IPS-NIHi7 (cell line): Measurements from ENCODE around the gene ITGAV.

Source experiments
- DNase-seq: peaks from one replicate; pipeline ENCODE4 v3.0.0; 2012; ENCODE audit warnings: mixed read lengths; ENCODE audit errors: extremely low spot score

Gene ITGAV

GRCh38 chr2:186612555-186613440 is 22.9 kb downstream of the ITGAV start:
- no peak for DNase-seq

GRCh38 chr2:186614373-186614772 is 24.5 kb downstream of the ITGAV start:
- DNase-seq = no peak

- DNase-seq = no peak
Measured at GRCh38 chr2:186617148-186617547, 27.3 kb downstream of the ITGAV start.

- no peak for DNase-seq
Measured at GRCh38 chr2:186617771-186618170, 27.9 kb downstream of the ITGAV start.

GRCh38 chr2:186618696-186619095 is 28.8 kb downstream of the ITGAV start:
- DNase-seq = no peak

- no peak for DNase-seq
Measured at GRCh38 chr2:186623084-186623483, 33.2 kb downstream of the ITGAV start.

GRCh38 chr2:186624276-186624675 is 34.4 kb downstream of the ITGAV start:
- no peak for DNase-seq

- no peak for DNase-seq
Measured at GRCh38 chr2:186629250-186629996, 39.6 kb downstream of the ITGAV start.

GRCh38 chr2:186632417-186632816 is 42.6 kb downstream of the ITGAV start:
- DNase-seq = no peak

- no peak for DNase-seq
Measured at GRCh38 chr2:186634701-186635100, 44.8 kb downstream of the ITGAV start.

- DNase-seq = no peak
Measured at GRCh38 chr2:186636800-186637496, 47.1 kb downstream of the ITGAV start.

GRCh38 chr2:186637497-186637800 is 47.6 kb downstream of the ITGAV start:
- no peak for DNase-seq

GRCh38 chr2:186639939-186640338 is 50.1 kb downstream of the ITGAV start:
- DNase-seq = no peak

GRCh38 chr2:186641132-186641806 is 51.4 kb downstream of the ITGAV start:
- DNase-seq = no peak

GRCh38 chr2:186641807-186642321 is 52.0 kb downstream of the ITGAV start:
- DNase-seq = peak; percentile 47

- DNase-seq = no peak
Measured at GRCh38 chr2:186644791-186645190, 54.9 kb downstream of the ITGAV start.

- no peak for DNase-seq
Measured at GRCh38 chr2:186645999-186646398, 56.1 kb downstream of the ITGAV start.

- no peak for DNase-seq
Measured at GRCh38 chr2:186648130-186648529, 58.3 kb downstream of the ITGAV start.

- DNase-seq = no peak
Measured at GRCh38 chr2:186653511-186653910, 63.7 kb downstream of the ITGAV start.

- no peak for DNase-seq
Measured at GRCh38 chr2:186659383-186659782, 69.5 kb downstream of the ITGAV start.

GRCh38 chr2:186664385-186665043 is 74.7 kb downstream of the ITGAV start:
- DNase-seq = no peak
